Large intestine (tissue), 3 donors: ENCODE data around the gene SLC18A2. TPM values are rescaled to one million over a fixed set of nuclear protein-coding genes. Genes with fewer than 3 reads are reported as not detected.

ENCODE experiments used
- DNase-seq, 2 donors: peaks; one replicate each; pipeline versions ENCODE4 v3.0.0 to v3.0.0-alpha.2; 2013
- H3K27ac ChIP-seq: one replicate; pipeline ENCODE4 v1.5.1; 2013; ENCODE audit warnings: low read length
- H3K27me3 ChIP-seq: 2 replicates; pipeline ENCODE4 v1.6.1; 2013; ENCODE audit warnings: low read length; ENCODE audit not compliant: control insufficient read depth, insufficient read depth
- H3K36me3 ChIP-seq: 2 replicates; pipeline ENCODE4 v1.6.1; 2013; ENCODE audit warnings: low read length; ENCODE audit not compliant: control insufficient read depth, insufficient read depth
- H3K4me1 ChIP-seq: one replicate; pipeline ENCODE4 v1.6.1; 2013; ENCODE audit warnings: low read length; ENCODE audit not compliant: control insufficient read depth, insufficient read depth
- H3K4me3 ChIP-seq: one replicate; pipeline ENCODE4 v1.5.1; 2013; ENCODE audit warnings: low read length
- H3K9me3 ChIP-seq: one replicate; pipeline ENCODE4 v1.6.1; 2013; ENCODE audit warnings: mild to moderate bottlenecking, low read depth, low read length, moderate library complexity; ENCODE audit not compliant: control insufficient read depth
- WGBS: methylation state at CpG from one replicate; pipeline ENCODE4 v1.1.5; 2013; ENCODE audit warnings: low lambda C conversion rate; ENCODE audit not compliant: insufficient coverage; 5-methylcytosine and 5-hydroxymethylcytosine counted together
- polyA plus RNA-seq: library from polyadenylated mRNA; unstranded; fragments of 120-200 nt; gene quantifications from one replicate; pipeline ENCODE4 v1.2.1, GENCODE V29; 2013

The SLC18A2 gene
- polyA plus RNA-seq, 1 donor, result 0.72 TPM

DNA sequence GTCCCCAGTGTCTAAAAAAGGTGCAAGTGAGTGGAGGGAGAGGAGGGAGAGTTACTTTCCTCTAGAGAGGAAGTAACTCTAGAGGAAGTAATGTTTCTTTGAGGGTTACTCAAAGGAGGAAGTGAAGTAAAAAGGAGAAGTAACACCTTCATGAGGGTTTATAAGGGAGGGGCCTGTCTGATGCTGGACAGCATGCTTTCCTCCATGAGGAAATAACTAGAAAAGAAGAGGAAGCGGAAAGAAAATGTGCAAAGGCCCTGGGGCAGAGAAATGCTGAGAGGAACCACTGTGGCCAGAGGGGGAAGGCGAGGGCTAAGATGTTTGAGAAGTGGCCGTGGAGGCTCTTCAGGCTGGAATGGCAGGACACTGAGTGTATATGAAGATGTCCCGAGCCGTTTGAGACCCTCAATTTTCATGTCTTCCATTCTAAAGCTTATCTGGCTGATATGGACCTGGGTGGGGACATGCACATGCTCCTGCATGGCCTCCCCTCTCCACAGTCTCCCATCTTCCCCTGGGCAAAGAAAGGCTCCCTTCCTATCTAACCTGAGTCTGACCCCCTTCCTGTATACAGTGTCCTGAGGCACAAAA is 3.4 kb upstream of the SLC18A2 start:
- Histone ChIP-seq H3K9me3 (no peaks in the 10 kb centered on the region), H3K27me3 (peaks cover 71% of the 10 kb centered on the region), H3K27ac (no peak overlapping the region), H3K36me3 (no peaks in the 10 kb centered on the region), H3K4me1 (no peaks in the 10 kb centered on the region), H3K4me3 (no peak overlapping the region)
- no CpG with 5 or more reads among the region's 5 CpGs for WGBS
- no peak for DNase-seq

DNA sequence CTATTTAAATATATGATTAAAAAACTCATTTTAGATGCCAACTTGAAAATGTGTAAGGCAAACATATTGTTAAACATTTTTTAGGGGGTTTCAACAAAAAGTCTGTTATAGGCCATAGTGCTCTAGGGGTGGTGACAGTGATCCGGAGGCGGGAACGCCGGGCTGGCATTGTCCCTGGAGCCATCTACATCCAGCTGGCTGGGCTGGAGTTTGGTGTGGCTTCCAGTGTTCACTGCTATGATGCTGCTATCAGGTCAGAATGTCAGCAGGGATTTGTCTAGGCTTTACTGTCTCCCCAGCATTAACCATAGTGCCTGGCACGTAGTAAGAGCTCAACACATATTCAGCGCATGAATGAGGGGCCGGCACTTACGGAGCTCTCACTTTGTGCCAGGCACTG is 1.9 kb upstream of the SLC18A2 start:
- WGBS, result 92% methylated on average over 2 of the region's 8 CpGs
- Histone ChIP-seq H3K27me3 (peaks cover 74% of the 10 kb centered on the region), H3K27ac (no peak overlapping the region), H3K9me3 (no peaks in the 10 kb centered on the region), H3K4me1 (no peaks in the 10 kb centered on the region), H3K36me3 (no peaks in the 10 kb centered on the region), H3K4me3 (no peak overlapping the region)
- DNase-seq, result no peak

DNA sequence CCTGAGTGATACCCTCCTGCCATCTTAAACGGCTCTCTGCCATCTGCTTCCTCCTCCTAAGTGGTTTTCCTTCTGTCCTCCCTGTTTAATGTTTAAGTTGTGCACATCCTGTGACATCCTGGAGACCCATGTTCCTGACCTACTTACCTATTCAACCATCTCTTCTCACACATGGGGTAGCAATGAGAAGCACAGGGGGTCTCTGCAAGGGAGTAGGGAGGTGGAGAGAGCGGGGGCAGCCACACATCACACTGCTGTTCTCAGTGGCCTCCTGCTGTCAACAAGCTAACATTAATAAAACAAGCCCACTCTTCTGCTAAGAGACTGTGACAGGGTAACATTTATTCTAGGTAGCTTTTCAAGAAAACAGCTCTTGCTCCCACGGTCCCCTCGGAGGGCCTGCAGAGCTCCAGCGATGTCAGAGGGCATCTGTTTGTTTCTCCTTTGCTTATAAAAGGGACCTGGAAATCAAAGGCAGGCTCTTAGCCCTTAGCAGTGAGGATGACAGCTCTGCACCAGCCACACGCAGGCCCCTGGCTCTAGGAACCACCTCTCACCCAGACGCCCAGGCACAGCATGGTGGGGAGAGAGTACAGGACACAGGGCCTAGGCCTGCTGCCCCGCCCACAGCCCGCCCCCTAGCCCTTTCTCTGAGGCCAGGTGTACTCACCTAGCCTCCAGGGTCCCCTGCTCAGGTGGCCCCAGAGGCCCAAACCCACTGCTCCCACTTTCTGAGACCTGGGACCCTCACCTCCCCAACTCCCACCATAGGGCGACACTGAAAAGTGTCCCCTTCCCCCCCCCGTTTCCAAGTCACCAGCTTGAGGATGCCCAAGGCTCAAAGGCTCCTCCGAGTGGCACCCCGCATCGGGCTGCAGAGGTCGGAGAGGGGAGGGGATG is 943 bp upstream of the SLC18A2 start:
- Histone ChIP-seq H3K36me3 (no peaks in the 10 kb centered on the region), H3K9me3 (no peaks in the 10 kb centered on the region), H3K27ac (no peak overlapping the region), H3K27me3 (peaks cover 81% of the 10 kb centered on the region), H3K4me1 (no peaks in the 10 kb centered on the region), H3K4me3 (no peak overlapping the region)
- WGBS, result no CpG with 5 or more reads among the region's 15 CpGs
- no peak for DNase-seq

DNA sequence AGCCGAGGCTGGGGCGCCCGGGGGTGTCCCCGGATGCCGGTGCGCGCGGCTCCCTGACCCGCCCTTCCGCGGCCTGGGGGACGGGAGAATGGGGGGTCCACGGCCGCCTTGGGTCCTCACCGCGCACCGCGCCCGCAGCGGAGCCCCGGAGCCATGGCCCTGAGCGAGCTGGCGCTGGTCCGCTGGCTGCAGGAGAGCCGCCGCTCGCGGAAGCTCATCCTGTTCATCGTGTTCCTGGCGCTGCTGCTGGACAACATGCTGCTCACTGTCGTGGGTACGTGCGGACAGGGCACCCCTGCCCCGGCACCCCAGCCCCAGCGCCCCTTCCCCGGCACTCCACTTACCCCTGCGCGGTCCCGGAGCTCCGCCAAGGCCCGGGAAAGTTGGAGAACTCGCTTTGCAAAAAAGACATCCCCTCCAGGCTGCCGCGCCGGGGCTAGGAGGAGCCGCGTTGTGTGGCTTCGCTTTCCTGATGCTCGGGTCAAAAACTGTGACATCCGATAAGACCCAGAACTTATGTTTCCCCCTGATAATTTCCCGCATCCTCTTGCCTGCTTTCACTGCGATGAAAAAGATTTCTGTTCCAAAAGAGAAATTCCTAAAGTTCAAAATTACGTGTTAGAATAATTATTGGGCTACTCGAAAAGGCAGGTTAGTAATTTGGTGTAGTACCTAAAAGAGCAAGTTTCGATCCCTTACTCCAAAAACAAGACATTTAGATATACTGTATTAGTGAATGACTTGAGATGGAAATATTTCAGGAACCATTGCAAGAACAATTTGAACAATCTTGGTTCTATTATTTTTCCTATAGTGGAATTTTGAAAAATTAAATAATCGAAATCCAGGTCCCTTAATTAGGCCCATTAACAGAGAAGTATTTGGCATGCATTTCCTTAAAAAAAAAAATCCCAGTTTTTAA is 888 bp downstream of the SLC18A2 start:
- peak in 1 of 2 donors; percentile 19 for DNase-seq
- Histone ChIP-seq H3K27me3 (peaks cover 65% of the 10 kb centered on the region), H3K9me3 (no peaks in the 10 kb centered on the region), H3K4me3 (no peak overlapping the region), H3K27ac (no peak overlapping the region), H3K36me3 (no peaks in the 10 kb centered on the region), H3K4me1 (no peaks in the 10 kb centered on the region)
- WGBS, result 41% methylated on average over 3 of the region's 56 CpGs

DNA sequence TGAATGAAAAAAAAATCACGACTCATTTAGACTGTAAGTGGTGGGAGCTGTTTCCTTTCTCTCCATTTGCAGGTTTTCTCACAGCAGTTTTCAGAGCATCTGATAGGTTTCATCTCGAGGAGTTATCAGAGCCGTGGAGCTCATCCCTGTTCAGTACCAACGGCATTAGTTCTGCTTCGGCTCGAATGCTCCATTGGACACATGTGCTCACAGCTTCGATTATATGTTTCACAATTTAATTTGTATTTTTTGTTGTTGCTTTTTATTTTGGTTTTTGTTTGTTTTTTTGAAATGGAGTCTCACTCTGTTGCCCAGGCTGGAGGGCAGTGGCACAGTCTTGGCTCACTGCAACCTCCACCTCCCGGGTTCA is 1.5 kb downstream of the SLC18A2 start:
- 70% methylated on average over 2 of the region's 8 CpGs for WGBS
- Histone ChIP-seq H3K9me3 (no peaks in the 10 kb centered on the region), H3K36me3 (no peaks in the 10 kb centered on the region), H3K4me3 (no peak overlapping the region), H3K4me1 (no peaks in the 10 kb centered on the region), H3K27ac (no peak overlapping the region), H3K27me3 (peaks cover 60% of the 10 kb centered on the region)
- no peak for DNase-seq

DNA sequence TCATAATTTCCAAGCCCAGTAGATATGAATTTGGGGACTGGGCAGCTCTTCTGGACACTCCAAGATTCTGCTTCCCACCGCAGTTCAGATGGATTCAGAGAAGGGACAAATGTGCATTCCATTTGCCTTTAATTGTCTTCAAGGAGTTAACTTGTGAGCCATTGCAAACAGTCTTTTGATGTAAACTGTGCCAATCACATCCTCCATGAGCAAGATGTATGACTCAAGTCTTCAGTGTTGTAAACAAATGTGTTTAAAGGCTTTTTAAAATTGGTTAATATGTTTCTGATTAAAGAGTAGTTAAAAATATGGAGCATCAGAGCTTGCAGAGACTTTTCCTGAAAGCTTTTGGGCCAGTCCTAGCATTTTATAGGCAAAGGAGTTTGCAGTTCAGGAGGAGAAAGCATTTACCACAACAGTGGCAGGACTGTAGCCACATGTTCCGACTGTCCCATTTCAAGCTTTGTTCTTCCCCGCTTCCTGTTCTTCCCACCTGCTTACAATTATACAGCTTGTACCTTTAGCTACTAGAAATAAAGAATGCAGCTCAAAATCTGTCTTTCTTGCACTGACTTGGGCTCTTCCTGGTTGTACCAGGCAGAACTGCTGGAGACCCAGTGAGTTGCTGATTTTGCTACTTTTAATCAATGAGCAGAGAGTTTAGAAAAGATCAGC is 6.2 kb downstream of the SLC18A2 start:
- Histone ChIP-seq H3K4me3 (no peak overlapping the region), H3K36me3 (no peaks in the 10 kb centered on the region), H3K27ac (no peak overlapping the region), H3K4me1 (no peaks in the 10 kb centered on the region), H3K9me3 (no peaks in the 10 kb centered on the region), H3K27me3 (peaks cover 54% of the 10 kb centered on the region)
- DNase-seq, result no peak
- no CpG with 5 or more reads among the region's 3 CpGs for WGBS

DNA sequence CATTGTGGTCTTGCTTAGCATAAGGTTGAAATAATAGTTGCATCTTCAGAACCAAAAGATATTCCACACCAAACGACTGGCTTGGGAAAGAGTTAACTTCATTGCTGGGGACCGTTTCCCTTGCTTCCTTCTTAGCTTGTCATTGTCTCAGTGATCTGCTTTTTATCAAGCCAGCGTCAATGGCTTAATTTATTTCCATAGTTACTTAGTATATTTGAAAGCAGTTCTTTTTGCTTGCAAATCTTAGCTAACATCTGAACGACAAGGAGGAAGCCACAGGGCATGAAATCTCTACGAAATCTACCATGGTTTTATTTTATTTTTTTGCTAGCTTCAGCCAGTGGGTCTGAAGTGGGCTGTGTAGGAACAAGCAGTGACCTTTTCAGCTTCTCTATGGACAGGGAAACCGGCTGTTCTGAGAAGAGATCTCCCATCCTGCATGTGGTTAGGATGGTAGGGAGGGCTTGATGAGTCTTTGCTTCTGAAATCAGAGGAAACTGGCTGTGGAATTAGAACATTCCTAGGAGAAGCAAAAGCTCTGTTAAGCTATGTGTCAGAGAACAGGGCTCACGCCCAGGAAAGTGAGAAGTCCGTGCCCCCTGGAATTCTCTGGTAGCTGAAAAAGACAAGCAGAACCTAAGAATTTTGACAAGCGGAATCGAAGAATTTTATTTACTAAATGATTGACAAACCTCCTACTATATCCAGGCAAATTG is 8.0 kb downstream of the SLC18A2 start:
- H3K27ac ChIP-seq, result no peak overlapping the region
- H3K27me3 ChIP-seq, result peaks cover 39% of the 10 kb centered on the region
- H3K9me3 ChIP-seq, result no peaks in the 10 kb centered on the region
- WGBS, result 13% methylated on average over 3 of the region's 10 CpGs
- no peaks in the 10 kb centered on the region for H3K4me1 ChIP-seq
- no peaks in the 10 kb centered on the region for H3K36me3 ChIP-seq
- DNase-seq, result no peak
- no peak overlapping the region for H3K4me3 ChIP-seq

DNA sequence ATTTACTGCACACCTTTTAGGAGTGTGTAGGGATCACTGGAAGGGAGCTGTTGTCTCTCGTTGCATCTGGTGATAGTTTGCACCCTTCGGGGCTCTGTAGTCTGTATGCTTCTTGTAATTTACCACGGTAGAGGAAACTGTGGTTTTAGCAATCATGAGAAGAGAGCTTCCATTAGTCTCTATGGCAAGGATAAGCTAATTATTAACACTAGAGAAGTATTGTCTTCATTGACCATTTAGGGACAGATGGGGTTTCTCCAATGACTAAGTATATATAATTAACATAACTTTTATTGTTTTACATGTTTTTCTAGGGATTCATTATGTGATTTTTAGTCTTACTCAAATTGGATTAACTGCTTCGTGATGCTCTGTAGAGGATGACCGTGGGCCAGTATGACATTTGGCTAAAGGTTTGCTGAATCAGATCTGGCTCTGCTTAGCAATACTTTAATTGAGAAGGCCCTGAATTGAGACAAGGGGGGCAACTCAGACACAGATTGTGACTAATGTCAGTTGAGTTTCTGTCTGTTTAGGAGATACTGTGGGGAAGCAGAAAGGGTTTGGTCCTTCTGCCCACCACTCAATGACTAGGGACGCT is 8.7 kb downstream of the SLC18A2 start:
- H3K4me1 ChIP-seq, result no peaks in the 10 kb centered on the region
- H3K27me3 ChIP-seq, result peaks cover 35% of the 10 kb centered on the region
- WGBS, result 80% methylated on average over 1 of the region's 6 CpGs
- no peak overlapping the region for H3K27ac ChIP-seq
- DNase-seq, result no peak
- no peak overlapping the region for H3K4me3 ChIP-seq
- no peaks in the 10 kb centered on the region for H3K36me3 ChIP-seq
- H3K9me3 ChIP-seq, result no peaks in the 10 kb centered on the region

DNA sequence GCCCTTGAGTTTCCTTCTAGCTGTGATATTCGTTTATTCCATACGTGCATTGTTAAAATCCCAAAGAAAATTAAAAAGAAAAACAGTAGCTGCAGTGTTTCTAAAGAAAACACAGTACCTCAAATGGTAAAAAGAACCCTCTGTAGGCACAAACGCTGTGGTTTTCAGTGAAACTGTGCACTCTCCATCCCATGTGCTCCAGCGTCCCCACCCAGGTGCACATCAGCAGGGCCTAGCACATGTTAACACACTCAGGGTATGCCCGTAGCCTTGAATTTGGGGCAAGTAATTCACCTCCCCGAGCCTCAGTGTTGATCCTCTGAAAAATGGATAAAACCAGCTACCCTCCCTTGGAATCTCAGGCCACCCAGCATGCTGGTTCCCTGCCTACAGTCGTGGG is 9.5 kb downstream of the SLC18A2 start:
- H3K27me3 ChIP-seq, result peaks cover 30% of the 10 kb centered on the region
- WGBS, result 43% methylated on average over 2 of the region's 7 CpGs

More for the DNA sequence above, 9.5 kb downstream of the SLC18A2 start:
- no peaks in the 10 kb centered on the region for H3K4me1 ChIP-seq
- DNase-seq, result no peak
- no peaks in the 10 kb centered on the region for H3K36me3 ChIP-seq
- no peak overlapping the region for H3K27ac ChIP-seq
- no peak overlapping the region for H3K4me3 ChIP-seq
- H3K9me3 ChIP-seq, result no peaks in the 10 kb centered on the region
